Activated CD4-positive, alpha-beta T cell treated with anti-CD3 and anti-CD28 coated beads for 36 hours (primary cell): ENCODE results near the gene FOLR3. TPM values are rescaled to one million over a fixed set of nuclear protein-coding genes. Genes with fewer than 3 reads are reported as not detected.
"Not testable (repeated sequence)": the region's sequence is repeated elsewhere in the genome, so short reads cannot be mapped to it uniquely, and the experiment has no call there.

ENCODE experiments used
- ATAC-seq: fragments of 200-7000 bp; cut with Tn5 transposase; one replicate; pipeline ENCODE4 v1.10.0; 2021; ENCODE audit warnings: mild to moderate bottlenecking, moderate library complexity
- CTCF ChIA-PET: fragments of 350-600 bp; sonication (Branson Sonifier 250); formaldehyde crosslinking; loops from one replicate; lab custom pipeline; 2021; ENCODE audit warnings: antibody characterized with exemption; lab: Charles Lee
- POLR2A ChIA-PET: fragments of 350-600 bp; sonication (Branson Sonifier 250); formaldehyde crosslinking; loops from one replicate; lab custom pipeline; 2021; ENCODE audit warnings: antibody characterized with exemption, inconsistent platforms; lab: Charles Lee
- DNase-seq: peaks from one replicate; pipeline ENCODE4 v3.0.0-alpha.2; 2020
- H3K27ac Mint-ChIP-seq: one replicate; pipeline ENCODE4 v1.8.0; 2021; ENCODE audit warnings: mixed read lengths
- H3K27me3 Mint-ChIP-seq: one replicate; pipeline ENCODE4 v1.8.0; 2021; ENCODE audit warnings: mixed read lengths
- H3K36me3 Mint-ChIP-seq: one replicate; pipeline ENCODE4 v1.8.0; 2021; ENCODE audit warnings: low read depth, mixed read lengths
- H3K4me1 Mint-ChIP-seq: one replicate; pipeline ENCODE4 v1.8.0; 2021; ENCODE audit warnings: mixed read lengths
- H3K4me3 Mint-ChIP-seq: one replicate; pipeline ENCODE4 v1.8.0; 2021; ENCODE audit warnings: mild to moderate bottlenecking, moderate library complexity, mixed read lengths
- H3K9me3 Mint-ChIP-seq: one replicate; pipeline ENCODE4 v1.8.0; 2021; ENCODE audit warnings: low read depth, mixed read lengths
- intact Hi-C, 2 experiments: fragments of 100-400 bp; cut with DNase I in 1 of 2; cut with micrococcal nuclease in 1 of 2; formaldehyde crosslinking; loops; one replicate each; pipeline versions ENCODE4 v1.14.2 to v1.15.1; 2022 to 2024; cut with DNase I, micrococcal nuclease
- total RNA-seq, 2 experiments: library from RNA; stranded (reverse); gene quantifications; one replicate each; pipeline ENCODE4 v1.2.3, GENCODE V29; 2021

FOLR3 gene
- total RNA-seq, 2 experiments from 2014 or later: not detected

- H3K4me3 Mint-ChIP-seq, POLR2A ChIA-PET, H3K36me3 Mint-ChIP-seq, H3K9me3 Mint-ChIP-seq, H3K27me3 Mint-ChIP-seq, ATAC-seq, DNase-seq, H3K27ac Mint-ChIP-seq: not testable (repeated sequence)
- CTCF ChIA-PET: interaction anchor here (0.6 to 1.4 kb wide), 4 partner anchors 33 to 205 kb away, joined by 3 to 4 read pairs (median 3); no protein-coding TSS in a partner anchor
- H3K4me1 Mint-ChIP-seq: peaks cover 12% of the 10 kb centered on the region
- intact Hi-C loops: loop anchor here in 1 of 2 experiments (1.0 kb wide), 1 partner anchor 38 kb away; no protein-coding TSS in a partner anchor
These were observed 45.5 kb downstream of the FOLR3 start for GRCh38 chr11:72180892-72181552.

- POLR2A ChIA-PET, H3K4me3 Mint-ChIP-seq, H3K36me3 Mint-ChIP-seq, H3K27me3 Mint-ChIP-seq, DNase-seq, H3K9me3 Mint-ChIP-seq, ATAC-seq, H3K27ac Mint-ChIP-seq, CTCF ChIA-PET: not testable (repeated sequence)
- intact Hi-C loops: loop anchor here in 1 of 2 experiments (1.0 kb wide), 1 partner anchor 38 kb away; no protein-coding TSS in a partner anchor
- peaks cover 12% of the 10 kb centered on the region for H3K4me1 Mint-ChIP-seq
These were observed 46.0 kb downstream of the FOLR3 start for GRCh38 chr11:72181553-72181958.

GRCh38 chr11:72188267-72188666, 52.7 kb downstream of the FOLR3 start:
- ChIA-PET CTCF (interaction anchor here (0.9 kb wide), 1 partner anchor 59 kb away, joined by 4 read pairs; no protein-coding TSS in a partner anchor), POLR2A (no interaction called here)
- no peak for DNase-seq

More at GRCh38 chr11:72188267-72188666, 52.7 kb downstream of the FOLR3 start:
- Mint-ChIP-seq H3K36me3 (no peaks in the 10 kb centered on the region), H3K27me3 (peaks cover 4% of the 10 kb centered on the region), H3K27ac (no peak overlapping the region), H3K9me3 (no peaks in the 10 kb centered on the region), H3K4me3 (no peak overlapping the region), H3K4me1 (peaks cover 1% of the 10 kb centered on the region)
- intact Hi-C loops: no loop called here
- ATAC-seq: no peak

Other genes starting within 250 kb of the FOLR3 start
- gene XNDC1N, start 207.1 kb upstream of the FOLR3 start, total RNA-seq: 10 to 100 TPM; 11.3 to 19.0 TPM
- gene RNF121, start 206.7 kb upstream of the FOLR3 start, total RNA-seq: 10 to 100 TPM; 28.7 to 29.5 TPM
- gene IL18BP, start 136.8 kb upstream of the FOLR3 start, total RNA-seq: 10 to 100 TPM in 1 of 2 experiments, 1 to 10 TPM in 1; 8.4 to 10.2 TPM
- 100 to 1,000 TPM; 154 to 167 TPM for gene NUMA1, start 55.2 kb upstream of the FOLR3 start, total RNA-seq
- gene LRRC51, start 54.9 kb upstream of the FOLR3 start, total RNA-seq: 10 to 100 TPM in 1 of 2 experiments, 1 to 10 TPM in 1; 7.7 to 11.6 TPM
- 10 to 100 TPM; 50.7 to 52.2 TPM for gene LAMTOR1, start 32.4 kb upstream of the FOLR3 start, total RNA-seq
- gene TOMT, start 29.8 kb upstream of the FOLR3 start, total RNA-seq: not detected
- gene ANAPC15, start 23.0 kb upstream of the FOLR3 start, total RNA-seq: 10 to 100 TPM; 60.3 to 76.1 TPM
- gene FOLR1, start 56.4 kb downstream of the FOLR3 start, total RNA-seq: not detected
- not detected for gene FOLR2, start 81.1 kb downstream of the FOLR3 start, total RNA-seq
- 10 to 100 TPM; 68.5 to 71.3 TPM for gene INPPL1, start 89.0 kb downstream of the FOLR3 start, total RNA-seq
- gene PHOX2A, start 108.5 kb downstream of the FOLR3 start, total RNA-seq: not detected